Measurements from ENCODE around the gene PFN3.

Gene PFN3

GRCh38 chr5:177393206-177393765, 7.2 kb downstream of the PFN3 start:
- no peak for TF ChIP-seq JUND (IDR thresholded peaks at IDR 0.05; ENCODE audit: low read depth)
- no peak for DNase-seq (ENCODE audit: low read depth in 1 of 2, low spot score in 1 of 2)
- in situ Hi-C loops (cut with HindIII; ENCODE audit: low pct_unique_long_range_greater_than_20kb, low sequenced_read_pairs) = no loop called here

DNA sequence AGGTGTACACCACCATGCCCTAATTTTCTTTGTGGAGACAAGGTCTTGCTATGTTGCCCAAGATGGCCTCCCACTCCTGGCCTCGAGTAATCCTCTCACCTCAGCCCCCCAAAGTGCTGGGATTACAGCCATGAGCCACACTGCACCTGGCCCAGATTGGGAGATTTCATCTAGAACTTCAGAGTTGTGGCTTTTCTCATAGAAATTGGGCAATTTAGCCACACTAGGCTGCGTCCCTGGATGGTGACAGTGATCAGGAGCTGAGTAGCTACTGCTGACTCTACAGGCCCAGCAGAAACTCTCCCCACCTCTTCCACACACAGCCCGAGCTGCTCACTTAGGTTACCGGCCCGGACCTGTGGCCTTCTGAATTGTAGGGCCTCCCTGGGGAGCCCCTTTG, 7.7 kb downstream of the PFN3 start:
- in situ Hi-C loops (cut with HindIII; ENCODE audit: low pct_unique_long_range_greater_than_20kb, low sequenced_read_pairs) = no loop called here
- no peak for DNase-seq (ENCODE audit: low read depth in 1 of 2, low spot score in 1 of 2)
- TF ChIP-seq JUND (IDR thresholded peaks at IDR 0.05; ENCODE audit: low read depth) = no peak

DNA sequence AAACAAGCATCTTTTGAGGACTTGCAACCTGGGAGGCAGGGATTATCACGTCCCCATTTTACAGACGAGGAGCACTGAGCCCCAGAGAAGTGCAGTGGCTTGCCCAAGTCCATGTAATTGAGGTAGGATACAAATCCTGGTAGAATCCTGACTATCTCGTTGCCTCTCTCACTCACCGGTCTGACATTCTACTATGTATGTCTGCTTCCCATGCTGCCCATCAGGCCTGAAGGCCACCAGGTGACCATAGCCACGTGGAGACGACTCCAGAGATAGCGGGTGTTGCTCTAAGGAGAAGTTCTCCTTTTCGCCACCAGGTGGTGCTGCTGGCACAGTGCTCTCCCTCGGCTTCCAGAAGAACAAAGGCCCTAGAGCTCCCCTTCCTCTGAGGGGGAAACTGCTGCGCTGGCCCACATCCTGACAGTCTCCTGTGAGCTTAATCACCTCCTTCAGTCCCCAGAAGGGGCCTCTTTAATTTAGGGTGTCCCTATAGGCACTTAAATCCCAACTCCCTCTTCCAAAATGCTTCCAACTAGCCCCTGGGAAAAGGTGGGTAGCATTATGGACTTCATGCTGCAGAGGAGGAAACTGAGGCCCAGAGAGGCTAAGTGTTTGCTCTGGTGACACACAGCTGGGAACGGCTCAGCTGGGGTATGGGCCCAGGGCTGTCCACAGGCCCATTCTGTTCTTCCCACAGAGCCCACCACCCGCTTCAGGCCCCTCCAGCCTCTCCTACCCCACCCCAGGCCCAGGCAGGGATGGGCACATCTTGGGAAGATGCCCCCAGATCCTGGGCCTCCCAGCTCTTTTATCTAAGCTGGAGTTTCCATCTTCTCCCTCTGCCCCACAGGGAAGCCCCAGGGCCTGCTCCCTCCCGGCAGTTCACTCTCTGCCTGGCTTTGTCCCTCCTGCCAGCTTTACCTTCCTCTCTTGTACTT, 9.8 kb downstream of the PFN3 start:
- TF ChIP-seq JUND (IDR thresholded peaks at IDR 0.05; ENCODE audit: low read depth) = no peak
- in situ Hi-C loops (cut with HindIII; ENCODE audit: low pct_unique_long_range_greater_than_20kb, low sequenced_read_pairs) = no loop called here
- peak; percentile 88 to 96 for DNase-seq (ENCODE audit: low read depth in 1 of 2, low spot score in 1 of 2)

DNA sequence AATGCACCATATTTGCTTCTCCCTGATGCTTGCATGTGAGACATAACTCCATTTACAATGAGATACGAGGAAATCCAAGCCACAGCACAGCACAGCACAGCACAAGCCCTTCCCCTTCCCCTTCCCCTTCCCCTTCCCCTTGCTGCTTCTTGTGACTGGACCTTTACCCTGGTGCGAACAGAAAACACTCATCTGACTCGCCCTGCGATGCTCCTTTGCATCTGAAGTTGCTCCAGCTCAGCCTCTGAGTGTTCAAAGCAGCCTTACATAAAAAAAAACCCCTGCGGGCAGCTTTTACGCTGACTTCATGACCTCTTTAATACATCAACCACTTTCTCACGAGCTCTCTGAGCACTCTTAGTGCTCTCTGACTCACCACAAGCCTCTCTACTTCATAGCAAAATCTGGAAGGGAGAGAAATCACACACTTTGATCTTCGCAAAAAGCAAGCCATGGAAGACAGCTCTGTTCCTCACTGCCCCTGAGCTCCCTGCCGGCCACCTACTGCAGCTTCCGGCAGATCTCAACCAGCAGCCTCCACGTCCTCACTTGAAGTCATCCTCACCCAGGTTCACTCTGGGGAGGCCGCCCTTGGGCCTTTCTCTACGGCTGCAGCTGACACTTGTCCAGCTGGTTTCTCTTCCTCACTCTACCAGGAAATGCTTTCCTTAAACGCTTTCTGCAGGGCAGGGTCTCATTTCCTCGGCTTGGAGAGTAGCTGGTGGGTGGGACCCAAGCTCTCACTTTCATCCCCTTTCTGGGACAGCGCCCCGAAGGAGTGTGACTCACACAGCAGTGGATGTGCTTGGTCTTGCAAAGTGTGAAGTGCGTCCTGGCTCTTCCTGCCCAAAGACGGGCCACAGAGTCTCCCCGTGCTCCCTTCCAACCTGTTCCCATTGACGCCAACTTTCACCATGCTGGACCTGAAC, 11.0 kb downstream of the PFN3 start:
- TF ChIP-seq JUND (IDR thresholded peaks at IDR 0.05; ENCODE audit: low read depth) = no peak
- in situ Hi-C loops (cut with HindIII; ENCODE audit: low pct_unique_long_range_greater_than_20kb, low sequenced_read_pairs) = no loop called here
- DNase-seq (ENCODE audit: low read depth in 1 of 2, low spot score in 1 of 2) = peak; percentile 59 to 73

GRCh38 chr5:177388521-177389052, 11.9 kb downstream of the PFN3 start:
- in situ Hi-C loops (cut with HindIII; ENCODE audit: low pct_unique_long_range_greater_than_20kb, low sequenced_read_pairs) = no loop called here
- no peak for TF ChIP-seq JUND (IDR thresholded peaks at IDR 0.05; ENCODE audit: low read depth)
- no peak for DNase-seq (ENCODE audit: low read depth in 1 of 2, low spot score in 1 of 2)

DNA sequence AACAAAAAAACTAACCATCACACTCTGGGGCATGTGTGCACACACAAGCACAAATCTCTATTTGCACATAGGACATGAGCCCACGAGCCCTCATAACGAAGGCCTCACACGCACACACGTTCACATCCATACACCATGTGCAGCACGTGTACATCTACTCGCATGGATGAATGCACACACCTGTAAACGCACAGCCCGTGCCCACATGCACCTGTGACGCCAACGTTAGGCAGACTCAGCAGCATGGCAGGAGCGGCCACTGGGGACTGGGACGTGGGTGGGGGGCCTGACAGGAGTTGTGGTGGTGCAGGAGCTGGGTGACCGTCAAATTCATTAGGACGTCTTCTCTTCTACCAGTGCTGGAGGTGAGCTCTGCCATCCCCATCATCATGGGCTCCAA, 13.1 kb downstream of the PFN3 start:
- no peak for TF ChIP-seq JUND (IDR thresholded peaks at IDR 0.05; ENCODE audit: low read depth)
- in situ Hi-C loops (cut with HindIII; ENCODE audit: low pct_unique_long_range_greater_than_20kb, low sequenced_read_pairs) = no loop called here
- no peak for DNase-seq (ENCODE audit: low read depth in 1 of 2, low spot score in 1 of 2)

GRCh38 chr5:177386542-177386941, 13.9 kb downstream of the PFN3 start:
- in situ Hi-C loops (cut with HindIII; ENCODE audit: low pct_unique_long_range_greater_than_20kb, low sequenced_read_pairs) = no loop called here
- DNase-seq (ENCODE audit: low read depth in 1 of 2, low spot score in 1 of 2) = no peak
- no peak for TF ChIP-seq JUND (IDR thresholded peaks at IDR 0.05; ENCODE audit: low read depth)

DNA sequence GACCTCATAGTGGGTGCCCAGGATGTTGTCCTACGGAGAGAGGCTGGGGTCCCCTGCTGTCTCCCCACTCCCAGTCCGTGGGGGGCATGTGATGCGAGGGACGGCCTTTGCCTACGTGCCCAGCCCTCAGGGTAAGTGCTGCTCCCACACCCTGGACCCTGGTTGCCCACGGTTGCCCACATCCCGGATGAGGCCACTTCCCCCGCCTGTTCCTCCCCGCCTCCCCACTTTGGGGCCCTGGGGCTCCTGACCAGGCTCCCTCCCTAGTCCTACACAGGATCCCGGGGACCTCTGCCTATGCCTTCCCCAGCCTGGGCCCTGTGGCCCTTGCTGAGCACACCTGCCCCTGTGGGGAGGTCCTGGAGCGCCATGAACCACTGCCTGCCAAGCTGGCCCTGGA, 14.7 kb downstream of the PFN3 start:
- no peak for TF ChIP-seq JUND (IDR thresholded peaks at IDR 0.05; ENCODE audit: low read depth)
- in situ Hi-C loops (cut with HindIII; ENCODE audit: low pct_unique_long_range_greater_than_20kb, low sequenced_read_pairs) = no loop called here
- no peak for DNase-seq (ENCODE audit: low read depth in 1 of 2, low spot score in 1 of 2)

DNA sequence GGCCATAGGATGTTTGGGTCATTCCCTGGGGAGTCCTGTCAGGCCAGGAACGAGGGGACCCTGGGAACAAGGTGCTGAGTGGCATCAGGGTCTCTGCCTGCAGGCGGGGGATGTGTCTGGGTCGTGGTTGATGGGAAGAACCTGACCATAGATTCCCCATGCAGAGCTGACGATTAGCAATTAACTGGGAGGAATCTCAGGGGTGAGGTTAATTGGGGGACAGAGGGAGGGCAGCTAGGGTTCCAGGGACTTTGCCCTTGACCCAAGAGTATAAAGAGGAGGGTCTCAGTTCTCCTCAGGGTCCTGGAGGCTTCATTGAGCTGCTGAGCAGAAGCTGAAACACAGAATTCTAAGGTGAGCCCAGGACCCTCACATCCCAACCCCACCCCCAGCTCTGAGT, 16.3 kb downstream of the PFN3 start, which contains the start of gene SLC34A1:
TSS of gene SLC34A1 (plus strand) at position 301 of the 400 bp plus-strand sequence. CDS start 1,308 bp downstream, outside the sequence.
- in situ Hi-C loops (cut with HindIII; ENCODE audit: low pct_unique_long_range_greater_than_20kb, low sequenced_read_pairs) = no loop called here
- TF ChIP-seq JUND (IDR thresholded peaks at IDR 0.05; ENCODE audit: low read depth) = no peak
- DNase-seq (ENCODE audit: low read depth in 1 of 2, low spot score in 1 of 2) = no peak

DNA sequence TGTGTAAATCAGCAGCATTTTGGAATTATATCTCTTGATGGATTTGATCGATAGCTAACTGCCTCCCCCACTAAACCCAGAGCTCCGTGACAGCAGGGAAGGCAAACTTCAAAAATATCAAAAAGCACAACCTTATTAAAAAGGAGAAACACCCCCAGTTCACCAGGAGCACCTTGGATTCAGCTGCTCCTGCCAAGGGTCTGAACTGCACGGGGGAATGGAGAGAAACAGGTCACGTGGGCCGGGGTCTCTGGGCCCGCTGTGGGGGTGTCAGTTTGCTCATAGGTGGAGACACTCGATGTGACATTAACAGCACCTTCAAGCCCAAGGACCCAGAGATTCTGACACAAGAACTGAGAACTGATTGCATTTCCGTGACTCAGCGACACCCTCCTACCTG, 17.3 kb downstream of the PFN3 start:
- in situ Hi-C loops (cut with HindIII; ENCODE audit: low pct_unique_long_range_greater_than_20kb, low sequenced_read_pairs) = no loop called here
- TF ChIP-seq JUND (IDR thresholded peaks at IDR 0.05; ENCODE audit: low read depth) = no peak
- DNase-seq (ENCODE audit: low read depth in 1 of 2, low spot score in 1 of 2) = no peak

- TF ChIP-seq JUND (IDR thresholded peaks at IDR 0.05; ENCODE audit: low read depth) = no peak
- in situ Hi-C loops (cut with HindIII; ENCODE audit: low pct_unique_long_range_greater_than_20kb, low sequenced_read_pairs) = no loop called here
- peak in 1 of 2 experiments; percentile 68 for DNase-seq (ENCODE audit: low read depth in 1 of 2, low spot score in 1 of 2)
Measured at GRCh38 chr5:177382423-177383029, 17.9 kb downstream of the PFN3 start.

- no peak for TF ChIP-seq JUND (IDR thresholded peaks at IDR 0.05; ENCODE audit: low read depth)
- in situ Hi-C loops (cut with HindIII; ENCODE audit: low pct_unique_long_range_greater_than_20kb, low sequenced_read_pairs) = no loop called here
- DNase-seq (ENCODE audit: low read depth in 1 of 2, low spot score in 1 of 2) = no peak
Measured at GRCh38 chr5:177380805-177381126, 19.7 kb downstream of the PFN3 start.
